HUES64 (cell line): ENCODE measurements around the gene SLC6A3.

Experiments
- H3K27ac ChIP-seq: 2 replicates; pipeline ENCODE4 v1.7.0; 2013; ENCODE audit warnings: low read depth, low read length, inconsistent platforms
- H3K27me3 ChIP-seq: 2 replicates; pipeline ENCODE4 v1.6.1; 2013; ENCODE audit warnings: mild to moderate bottlenecking, low read length; ENCODE audit not compliant: insufficient read depth
- H3K36me3 ChIP-seq: 2 replicates; pipeline ENCODE4 v1.6.1; 2013; ENCODE audit warnings: mild to moderate bottlenecking, low read length; ENCODE audit not compliant: insufficient read depth
- H3K4me1 ChIP-seq: 2 replicates; pipeline ENCODE4 v1.6.1; 2013; ENCODE audit warnings: mild to moderate bottlenecking, low read length, moderate library complexity; ENCODE audit not compliant: insufficient read depth
- H3K4me3 ChIP-seq: 2 replicates; pipeline ENCODE4 v1.5.1; 2013; ENCODE audit warnings: mild to moderate bottlenecking, low read length, moderate library complexity
- H3K9ac ChIP-seq: 2 replicates; pipeline ENCODE4 v1.6.1; 2013; ENCODE audit warnings: mild to moderate bottlenecking, low read depth, low read length
- H3K9me3 ChIP-seq: 2 replicates; pipeline ENCODE4 v1.6.1; 2013; ENCODE audit warnings: low read depth, low read length; ENCODE audit not compliant: insufficient read depth
- WGBS: fragments of 150-250, 120-280 bp; methylation state at CpG from one replicate; pipeline ENCODE4 v1.1.7; 2013; ENCODE audit warnings: missing lambda C conversion rate; 5-methylcytosine and 5-hydroxymethylcytosine counted together

SLC6A3 gene

DNA sequence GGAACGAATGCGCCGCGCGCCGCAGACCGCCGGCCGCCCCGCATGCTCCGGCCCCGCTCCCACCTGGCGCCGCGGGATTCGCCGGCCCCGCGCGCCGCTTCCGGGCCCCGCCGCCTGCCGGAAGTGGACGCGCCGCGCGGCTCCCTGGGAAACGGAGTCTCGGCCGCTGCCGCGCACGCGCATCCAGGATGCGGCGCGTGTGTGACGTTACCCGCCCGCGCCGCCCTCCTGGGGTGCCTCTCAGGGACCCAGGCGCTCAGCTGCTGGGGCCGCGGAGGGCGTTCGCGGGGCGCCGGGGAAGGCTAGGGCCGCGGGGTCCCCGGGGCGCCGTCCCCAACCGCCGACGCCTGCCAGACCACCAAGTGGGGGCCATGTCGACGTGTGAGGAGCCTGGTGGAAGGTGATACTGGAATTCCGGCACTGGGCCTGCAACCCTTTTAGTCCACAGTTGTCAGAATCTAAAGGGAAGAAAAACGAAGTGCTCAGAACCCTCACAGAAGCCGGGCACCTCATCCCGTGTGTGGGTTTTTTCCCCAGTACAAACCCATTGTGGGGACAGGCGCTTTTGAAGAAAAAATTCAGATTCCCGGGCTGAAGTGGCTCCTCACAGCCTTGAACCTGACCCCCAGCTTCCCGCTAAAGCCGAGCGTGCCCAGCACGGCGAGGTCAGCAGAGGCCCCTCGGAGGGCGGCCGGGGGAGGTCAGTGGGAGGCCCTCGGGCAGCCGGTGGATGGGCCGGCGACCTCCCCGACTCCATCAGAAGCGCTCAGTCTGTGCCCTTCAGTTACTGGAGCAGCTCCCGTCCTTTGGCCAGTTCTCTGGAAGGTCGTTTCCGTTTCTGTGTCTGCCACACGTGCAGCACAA lies 100.0 kb downstream of the SLC6A3 start, which contains the start of gene CLPTM1L:
Gene CLPTM1L, minus strand, starts transcription at position 125 of the 864 bp plus-strand sequence. CDS start 258 bp downstream, outside the sequence.
- 3% methylated on average over 87 of the region's 87 CpGs for WGBS
- Histone ChIP-seq H3K27ac (0 out of 2 replicates have a peak within 1 kb of the TSS, but pooled peaks have one; percentile 3), H3K27me3 (no peaks in the 10 kb centered on the region), H3K9me3 (no peaks in the 10 kb centered on the region), H3K9ac (peak within 1 kb of the TSS; percentile 84), H3K4me3 (peak within 1 kb of the TSS; percentile 99), H3K4me1 (no peaks in the 10 kb centered on the region), H3K36me3 (peaks cover 36% of the 10 kb centered on the region)

DNA sequence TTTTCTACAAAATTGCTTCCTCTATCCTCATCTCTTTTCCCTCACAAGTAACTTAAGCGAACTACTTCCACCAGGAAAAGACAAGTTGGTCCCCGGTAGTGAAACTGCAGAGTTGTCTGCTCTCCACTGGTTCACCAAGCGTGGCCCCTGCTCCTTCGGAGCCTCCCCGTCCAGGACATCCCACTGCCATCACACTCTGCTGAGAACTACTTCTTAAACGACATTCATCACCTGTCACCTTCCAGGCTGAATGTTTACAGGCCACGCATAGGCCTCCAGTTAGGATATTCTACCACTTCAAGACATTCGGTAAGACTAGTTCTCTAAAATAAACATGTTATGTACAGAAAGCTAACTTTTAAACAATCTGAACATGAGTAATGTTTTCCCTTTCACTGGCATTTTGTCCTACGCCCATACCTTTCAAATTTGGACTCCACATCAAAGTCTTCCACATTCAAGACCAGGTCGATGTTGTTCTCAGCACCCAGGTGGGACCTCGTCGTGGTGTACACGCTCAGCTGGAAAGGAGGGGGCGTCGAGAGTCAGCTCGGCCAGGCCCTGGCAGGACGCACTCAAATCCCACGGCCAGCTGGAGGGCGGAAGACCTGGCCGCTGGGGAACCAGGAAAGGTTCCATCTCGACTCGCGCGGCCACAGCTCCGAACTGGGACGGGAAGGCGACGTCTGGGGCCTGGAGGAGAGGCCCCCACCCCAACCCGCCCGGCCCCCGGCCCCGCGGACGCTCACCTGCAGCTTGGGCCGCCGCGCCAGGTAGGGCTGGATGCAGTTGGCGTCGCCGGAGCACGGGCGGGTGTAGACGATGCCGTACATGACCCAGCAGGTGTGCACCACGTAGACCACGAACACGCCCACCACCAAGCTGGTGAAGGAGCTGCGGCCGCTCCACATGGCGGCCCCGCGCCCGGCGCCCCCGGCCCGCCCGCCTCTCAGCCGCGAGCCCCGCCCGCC lies 101.0 kb downstream of the SLC6A3 start:
- Histone ChIP-seq H3K4me1 (no peaks in the 10 kb centered on the region), H3K27ac (no peak overlapping the region), H3K9ac (peak overlapping the region; percentile 82), H3K4me3 (peak overlapping the region; percentile 99), H3K9me3 (no peaks in the 10 kb centered on the region), H3K27me3 (no peaks in the 10 kb centered on the region), H3K36me3 (peaks cover 41% of the 10 kb centered on the region)
- 11% methylated on average over 61 of the region's 61 CpGs for WGBS

GRCh38 chr5:1343315-1343751 lies 101.9 kb downstream of the SLC6A3 start:
- Histone ChIP-seq H3K4me1 (no peaks in the 10 kb centered on the region), H3K4me3 (peak overlapping the region; percentile 99; the same call in 1 of the 2 replicates), H3K27me3 (no peaks in the 10 kb centered on the region), H3K36me3 (peaks cover 48% of the 10 kb centered on the region), H3K27ac (no peak overlapping the region), H3K9ac (no peak overlapping the region), H3K9me3 (no peaks in the 10 kb centered on the region)
- WGBS: 96% methylated on average over 9 of the region's 9 CpGs
